Measurements from ENCODE around the gene PPP1R7. TPM values are rescaled to one million over a fixed set of nuclear protein-coding genes. Genes with fewer than 3 reads are reported as not detected.
A peak's percentile ranks its signal among the peaks of the same experiment; 100 is the strongest.

PPP1R7 gene
- total RNA-seq, 2 donors from 2014 or later = 56.0 to 58.7 TPM

DNA sequence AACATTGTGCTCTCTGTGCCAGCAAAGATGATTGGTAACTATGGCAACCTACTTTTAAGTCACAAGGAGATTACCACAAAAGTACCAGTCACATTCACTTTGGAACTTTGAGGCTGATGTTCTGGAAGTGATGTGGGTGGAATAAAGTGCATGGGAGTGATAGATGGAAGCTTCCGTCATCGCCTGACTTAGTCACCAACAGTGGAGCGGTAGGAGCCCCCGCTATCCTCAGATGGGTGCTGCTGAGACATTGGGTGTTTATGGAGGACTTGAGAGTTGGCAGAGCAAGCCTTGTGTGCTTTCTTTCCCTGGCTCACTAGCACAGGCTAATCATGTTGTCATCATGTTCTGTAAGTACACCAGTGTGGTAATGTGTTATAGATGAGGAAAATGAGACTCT lies 4.6 kb downstream of the PPP1R7 start:
- intact Hi-C loops (cut with DNase I, micrococcal nuclease) = no loop called here
- DNase-seq (no peak), ATAC-seq (no peak)

DNA sequence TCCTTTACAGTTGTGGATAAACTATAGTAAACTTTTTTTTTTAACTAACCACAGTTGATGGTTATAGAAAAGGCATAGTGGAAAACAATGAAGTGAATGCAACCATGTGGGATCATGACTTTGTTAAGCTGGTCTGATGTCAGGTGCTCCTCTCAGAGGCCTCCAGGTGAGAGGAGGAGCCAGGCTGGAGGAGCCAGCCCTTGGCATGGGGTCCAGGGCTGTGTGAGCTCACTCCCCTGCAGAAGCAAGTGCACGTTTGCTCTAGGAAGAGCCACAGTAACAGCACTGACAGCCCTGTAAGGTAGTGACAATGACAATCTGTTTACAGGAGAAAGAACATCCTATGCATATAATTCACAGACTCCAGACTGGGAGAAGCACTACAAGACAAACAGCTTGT lies 5.7 kb downstream of the PPP1R7 start:
- ATAC-seq (no peak), DNase-seq (no peak)
- intact Hi-C loops (cut with DNase I, micrococcal nuclease) = no loop called here

DNA sequence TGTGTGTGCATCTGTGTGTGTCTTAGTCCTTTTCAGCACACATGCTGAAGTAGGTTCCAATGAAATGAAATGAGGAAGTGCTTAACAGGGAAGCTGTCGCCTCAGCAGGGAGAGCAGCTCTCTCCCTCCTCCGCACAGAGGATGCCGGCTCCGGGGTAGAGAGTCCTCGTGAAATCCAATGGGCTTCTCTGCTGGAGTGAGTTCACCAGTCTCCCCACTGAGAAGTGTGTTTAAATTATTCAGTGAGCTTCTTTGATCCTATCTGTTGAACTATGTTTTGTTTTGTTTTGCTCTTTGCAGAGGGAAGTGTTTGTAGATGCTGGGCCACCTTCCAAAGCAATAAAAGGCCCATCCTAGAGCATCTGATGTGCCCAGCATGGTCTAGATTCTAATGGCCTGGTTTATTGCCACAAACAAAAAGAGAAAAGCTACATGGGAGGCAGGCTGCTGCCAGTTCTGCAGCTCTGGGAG lies 6.7 kb downstream of the PPP1R7 start:
- intact Hi-C loops (cut with DNase I, micrococcal nuclease) = no loop called here

DNA sequence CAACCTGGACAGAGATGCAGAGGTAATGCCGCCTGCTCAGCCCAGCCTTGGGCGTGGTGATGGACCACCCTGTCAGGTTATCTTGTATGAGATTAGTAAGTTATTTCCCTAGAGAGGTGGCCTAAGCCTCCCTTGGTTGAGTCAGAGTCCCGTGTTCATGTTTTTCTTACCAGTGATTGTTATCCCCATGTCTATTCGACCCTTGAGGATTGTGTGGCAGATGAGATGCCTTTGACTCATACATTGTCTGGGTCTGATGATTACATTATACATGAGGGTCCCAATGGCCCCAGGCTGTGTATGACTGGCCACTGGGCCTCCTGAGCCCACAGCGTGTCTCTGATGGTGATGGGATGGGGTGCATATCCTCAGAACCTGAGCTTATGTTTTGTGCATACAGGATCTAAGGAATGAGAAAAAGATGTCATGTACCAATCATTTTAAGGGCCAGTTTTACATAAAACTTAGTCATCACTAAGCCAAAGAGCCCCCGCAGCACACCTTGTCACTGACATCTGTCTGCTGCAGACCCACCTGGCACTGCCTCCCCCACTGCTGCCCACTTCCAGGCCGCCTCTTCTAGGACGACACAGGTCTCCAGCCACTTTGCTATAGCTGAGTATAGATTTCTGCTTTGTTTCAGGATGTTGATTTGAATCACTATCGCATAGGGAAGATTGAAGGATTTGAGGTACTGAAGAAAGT lies 7.7 kb downstream of the PPP1R7 start:
- ATAC-seq = no peak
- DNase-seq = no peak

More for the DNA sequence above, 6.7 kb downstream of the PPP1R7 start:
- no peak for DNase-seq
- ATAC-seq = no peak

DNA sequence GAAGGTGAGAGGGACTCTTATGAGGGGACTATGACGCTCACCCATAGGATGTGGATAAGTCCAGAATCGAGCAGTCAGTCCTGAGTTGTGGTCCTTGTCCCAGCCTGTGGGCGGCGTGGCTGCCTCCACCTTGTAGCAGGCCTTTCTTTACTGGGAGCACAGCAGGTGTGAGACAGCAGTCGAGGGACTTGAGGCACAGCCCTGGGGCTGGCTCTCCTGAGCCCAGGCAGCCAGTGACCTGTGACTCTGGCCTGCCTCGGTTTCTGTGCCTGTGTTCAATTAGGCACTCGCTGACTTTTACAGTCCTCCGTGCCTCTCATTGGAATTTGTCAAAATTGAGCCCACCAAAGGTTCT lies 8.3 kb downstream of the PPP1R7 start:
- DNase-seq (no peak), ATAC-seq (no peak)
- intact Hi-C loops (cut with DNase I, micrococcal nuclease) = no loop called here

More for the DNA sequence above, 7.7 kb downstream of the PPP1R7 start:
- intact Hi-C loops (cut with DNase I, micrococcal nuclease) = no loop called here

DNA sequence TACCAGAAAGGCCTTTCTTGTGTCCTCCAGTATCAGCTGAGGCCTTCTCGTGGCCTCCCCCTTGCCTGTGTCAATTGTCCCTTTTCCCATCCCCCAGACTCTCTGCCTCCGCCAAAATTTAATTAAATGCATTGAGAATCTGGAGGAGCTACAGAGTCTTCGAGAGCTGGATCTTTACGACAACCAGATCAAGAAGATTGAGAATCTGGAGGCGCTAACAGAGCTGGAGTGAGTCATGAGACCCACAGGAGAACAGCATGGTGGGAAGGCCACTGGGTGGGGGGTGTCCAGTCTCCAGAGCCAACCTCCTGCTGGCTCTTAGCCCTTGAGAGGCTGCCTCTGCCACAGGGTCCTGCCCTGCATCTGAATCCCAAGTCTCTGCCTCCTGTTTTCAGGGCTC lies 8.8 kb downstream of the PPP1R7 start:
- DNase-seq (no peak), ATAC-seq (no peak)
- intact Hi-C loops (cut with DNase I, micrococcal nuclease) = no loop called here

DNA sequence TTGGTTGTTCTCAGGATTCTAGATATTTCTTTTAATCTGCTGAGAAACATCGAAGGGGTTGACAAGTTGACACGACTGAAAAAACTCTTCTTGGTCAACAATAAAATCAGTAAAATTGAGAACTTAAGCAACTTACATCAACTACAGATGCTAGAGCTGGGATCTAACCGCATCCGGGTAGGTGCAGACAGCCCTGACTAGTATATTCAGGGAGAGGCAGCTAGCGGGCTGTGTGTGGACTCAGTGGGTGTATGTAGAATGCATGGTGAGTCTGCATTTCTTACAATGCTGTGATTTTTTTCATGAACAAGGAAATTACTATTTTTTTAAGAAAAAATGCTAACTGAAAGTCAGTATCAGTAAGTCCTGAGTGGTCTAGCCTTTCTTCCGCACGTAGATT lies 10.1 kb downstream of the PPP1R7 start:
- no peak for ATAC-seq
- intact Hi-C loops (cut with DNase I, micrococcal nuclease) = no loop called here
- DNase-seq = no peak

DNA sequence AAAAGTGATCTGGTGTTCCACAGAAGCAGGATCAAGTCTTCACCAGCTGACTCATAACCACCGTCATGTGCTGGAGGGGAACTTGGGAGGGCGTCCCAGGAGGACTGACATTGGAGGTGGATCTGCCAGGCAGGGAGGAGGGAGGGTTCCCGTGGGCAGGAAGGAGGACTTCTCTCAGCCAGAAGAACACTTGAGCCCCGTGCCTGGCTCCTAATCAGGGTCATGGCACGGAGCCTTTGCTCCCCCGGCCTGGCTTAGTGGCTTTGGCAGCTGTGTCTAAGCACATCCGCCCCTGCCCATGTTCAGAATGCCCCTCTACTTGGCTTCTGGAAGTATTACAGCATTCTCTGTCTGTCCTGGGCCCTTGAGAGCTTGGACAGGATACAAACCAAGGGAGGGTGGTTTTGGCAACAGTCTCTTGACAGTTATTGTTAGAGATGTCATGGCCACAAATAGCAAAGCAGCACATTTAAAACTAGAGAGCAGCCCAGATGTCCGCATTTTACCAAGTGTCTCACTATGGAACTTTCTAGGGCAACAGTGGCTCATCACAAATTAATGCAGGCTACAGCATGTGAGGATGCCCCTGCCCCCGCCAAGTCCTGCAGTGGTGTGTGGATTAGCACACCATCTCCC lies 11.5 kb downstream of the PPP1R7 start:
- DNase-seq (peak; percentile 23 to 64), ATAC-seq (peak; percentile 29)
- intact Hi-C loops (cut with DNase I, micrococcal nuclease) = no loop called here

DNA sequence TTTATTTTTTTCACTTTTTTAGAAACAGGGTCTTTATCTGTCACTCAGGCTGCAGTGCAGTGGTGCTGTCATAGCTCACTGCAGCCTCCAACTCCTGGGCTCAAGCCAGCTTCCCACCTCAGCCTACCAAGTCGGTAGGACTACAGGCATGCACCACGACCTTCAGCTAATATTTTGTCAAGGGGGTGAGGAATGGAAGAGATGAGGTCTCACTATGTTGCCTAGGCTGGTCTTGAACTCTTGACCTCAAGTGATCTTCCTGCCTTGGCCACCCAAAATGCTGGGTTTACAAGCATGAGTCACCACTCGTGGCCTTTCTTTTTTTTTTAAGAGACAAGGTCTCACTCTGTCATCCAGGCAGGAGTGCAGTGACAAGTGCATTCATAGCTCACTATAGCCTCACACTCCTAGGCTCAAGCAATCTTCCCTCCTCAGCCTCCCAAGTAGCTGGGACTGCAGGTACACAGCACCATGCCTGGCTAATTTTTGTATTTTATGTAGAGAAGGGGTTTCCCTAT lies 13.4 kb downstream of the PPP1R7 start:
- intact Hi-C loops (cut with DNase I, micrococcal nuclease) = no loop called here
- DNase-seq = no peak
- ATAC-seq = no peak

DNA sequence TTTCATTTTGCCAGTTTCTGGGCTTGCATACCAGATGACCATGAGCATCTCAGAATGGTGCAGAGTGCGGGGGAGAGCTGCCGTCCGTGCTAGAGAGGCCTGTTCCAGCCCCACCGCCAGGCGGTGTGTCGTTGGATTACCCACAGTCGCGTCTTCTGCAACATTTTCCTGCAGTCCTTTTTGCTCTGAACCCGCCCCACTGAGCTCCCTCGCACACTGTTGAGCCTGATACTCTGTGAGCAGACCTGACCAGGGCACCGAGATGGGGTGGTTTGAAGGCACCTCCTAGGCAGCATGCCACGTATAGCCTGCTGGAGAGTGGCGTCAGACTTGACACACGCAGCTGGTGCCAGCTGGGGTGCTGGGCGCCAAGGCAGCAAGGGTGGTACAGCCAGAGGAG lies 18.1 kb downstream of the PPP1R7 start:
- intact Hi-C loops (cut with DNase I, micrococcal nuclease) = no loop called here
- no peak for DNase-seq
- no peak for ATAC-seq

DNA sequence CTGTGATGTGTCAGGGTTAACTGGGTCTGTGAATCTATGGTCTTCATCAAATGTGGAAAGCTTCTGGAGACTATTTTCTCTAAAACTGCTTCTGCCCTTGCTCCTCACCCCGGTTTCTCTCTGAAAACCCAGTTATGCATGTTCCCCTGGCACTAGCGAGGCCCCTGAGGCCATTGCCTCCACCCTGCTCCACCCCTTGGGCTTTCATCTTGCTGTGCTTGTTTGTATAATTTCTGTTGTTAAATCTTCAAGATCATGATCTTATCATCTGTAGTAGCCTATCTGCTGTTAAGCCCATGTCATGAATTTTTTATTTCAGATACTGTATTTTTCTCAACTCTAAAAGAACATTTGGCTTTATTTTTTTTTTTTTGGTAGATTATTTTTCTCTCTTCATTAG lies 23.3 kb downstream of the PPP1R7 start:
- ATAC-seq (no peak), DNase-seq (no peak)
- intact Hi-C loops (cut with DNase I, micrococcal nuclease) = no loop called here

DNA sequence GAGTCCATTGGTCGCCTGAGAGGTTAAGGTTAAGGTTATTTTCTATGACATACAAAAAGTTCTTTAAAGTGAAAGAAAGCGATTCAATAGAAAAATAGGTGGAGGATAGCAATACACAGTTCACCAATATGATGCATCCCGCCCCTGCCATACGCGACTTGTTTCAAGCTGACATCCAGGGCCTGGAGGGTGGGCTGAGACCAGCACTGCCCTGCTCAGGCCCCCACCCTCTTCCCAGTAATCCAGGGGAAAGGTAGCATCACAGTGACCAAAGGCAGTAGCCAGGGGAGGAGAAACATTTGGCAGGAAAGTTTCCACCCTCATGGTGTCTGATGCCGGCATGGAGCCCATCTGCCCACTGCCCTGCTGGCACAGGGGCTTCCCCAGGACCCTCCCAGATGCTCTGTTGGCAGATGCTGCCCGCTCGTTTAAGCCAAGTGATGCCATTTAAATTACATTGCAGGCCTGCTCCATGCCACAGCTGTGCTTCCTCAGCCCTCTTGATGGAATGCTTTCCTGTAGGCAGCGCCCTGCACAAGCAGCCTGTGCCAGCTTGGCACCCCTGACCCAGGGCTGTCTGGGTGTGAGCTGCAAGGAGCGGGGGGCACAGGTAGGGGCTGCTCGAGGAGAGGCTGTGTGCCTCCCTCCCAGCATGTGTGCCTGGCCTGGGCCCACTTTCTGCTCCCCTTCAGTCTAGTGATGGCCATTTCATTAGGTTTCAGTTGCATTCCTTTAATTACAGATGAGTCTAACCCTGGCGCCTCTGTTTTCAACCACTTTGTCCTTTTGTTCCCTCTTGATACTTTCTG lies 27.5 kb downstream of the PPP1R7 start:
- DNase-seq (no peak), ATAC-seq (no peak)
- intact Hi-C loops (cut with DNase I, micrococcal nuclease) = no loop called here

DNA sequence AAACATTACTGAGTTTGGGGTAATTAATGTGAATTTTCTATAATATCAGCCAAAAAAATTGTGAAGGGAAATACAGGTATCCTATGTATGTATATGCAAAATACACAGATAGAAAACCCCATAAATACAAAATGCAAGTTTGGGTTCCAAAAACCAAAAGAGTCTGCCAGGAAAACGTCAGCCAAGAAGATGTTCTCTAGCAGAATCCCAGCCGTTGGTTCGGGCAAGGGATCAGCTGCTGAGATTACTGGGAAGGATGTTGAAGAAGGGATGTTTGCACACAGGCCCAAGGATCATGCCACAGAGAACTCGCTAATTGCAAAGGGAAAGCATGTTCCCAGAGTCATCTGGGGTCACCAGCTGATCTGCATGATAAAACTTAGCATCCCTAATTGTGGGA lies 28.7 kb downstream of the PPP1R7 start:
- intact Hi-C loops (cut with DNase I, micrococcal nuclease) = no loop called here
- ATAC-seq = no peak
- no peak for DNase-seq

DNA sequence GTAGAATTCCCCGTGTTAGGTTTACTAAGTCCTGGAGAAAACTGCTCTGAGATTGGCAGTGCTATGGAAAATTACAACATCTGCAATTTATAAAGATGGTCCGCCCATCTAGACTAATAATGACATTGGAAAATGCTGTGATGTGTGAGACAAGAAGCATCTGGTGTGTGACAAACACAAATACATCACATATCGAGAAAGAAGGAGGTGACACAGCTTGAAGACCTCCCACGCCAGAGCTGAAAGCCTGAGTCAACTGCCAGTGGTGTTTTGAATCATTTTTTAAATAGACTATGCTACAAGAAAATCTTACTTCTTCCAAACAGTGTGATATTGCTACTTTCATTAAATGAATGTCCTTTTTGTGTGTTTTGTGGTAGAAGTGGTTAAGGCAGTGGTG lies 29.6 kb downstream of the PPP1R7 start:
- no peak for DNase-seq
- intact Hi-C loops (cut with DNase I, micrococcal nuclease) = no loop called here
- ATAC-seq = no peak

DNA sequence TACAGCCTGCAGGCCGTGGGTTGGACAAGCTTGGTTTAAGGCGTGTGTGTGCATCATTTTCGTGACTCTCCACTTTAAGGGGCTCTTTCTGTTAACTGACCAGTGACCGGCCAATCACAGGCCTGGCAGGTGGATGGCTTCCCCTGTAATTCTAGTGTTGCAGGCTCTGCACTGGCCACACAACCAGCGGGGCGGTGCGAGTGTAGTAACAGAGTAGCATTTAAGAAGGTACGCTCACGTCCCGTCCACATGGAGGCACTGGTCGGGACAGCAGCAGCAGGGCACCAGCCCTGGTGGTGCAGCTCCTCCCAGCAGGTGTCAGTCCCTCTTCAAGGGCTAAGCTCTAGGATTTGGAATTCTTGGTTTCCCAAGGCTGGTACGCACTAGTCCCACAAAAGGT lies 30.2 kb downstream of the PPP1R7 start:
- ATAC-seq (no peak), DNase-seq (peak in 1 of 2 donors; percentile 12)
- intact Hi-C loops (cut with DNase I, micrococcal nuclease) = no loop called here

DNA sequence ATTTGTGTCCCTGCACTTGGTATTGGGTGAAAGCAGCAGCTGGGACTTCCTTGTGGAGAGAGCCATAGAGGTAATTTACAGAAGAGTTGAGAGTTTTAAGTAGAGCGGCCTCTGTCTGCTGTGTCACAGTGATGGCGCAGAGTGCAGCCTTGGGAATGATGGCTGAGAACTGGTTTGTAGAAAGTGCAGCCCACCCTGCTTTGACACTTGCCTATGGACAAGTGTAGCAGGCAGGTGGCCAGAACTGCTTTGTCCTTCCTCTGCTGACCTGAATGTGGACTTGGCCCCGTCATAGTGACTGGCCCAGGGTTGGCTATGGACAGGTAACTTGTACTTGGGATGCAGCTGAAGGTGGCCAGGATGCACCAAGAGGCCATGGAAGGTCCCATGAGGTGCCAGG lies 31.9 kb downstream of the PPP1R7 start:
- peak in 1 of 2 donors; percentile 13 for DNase-seq
- intact Hi-C loops (cut with DNase I, micrococcal nuclease) = no loop called here
- ATAC-seq = no peak

DNA sequence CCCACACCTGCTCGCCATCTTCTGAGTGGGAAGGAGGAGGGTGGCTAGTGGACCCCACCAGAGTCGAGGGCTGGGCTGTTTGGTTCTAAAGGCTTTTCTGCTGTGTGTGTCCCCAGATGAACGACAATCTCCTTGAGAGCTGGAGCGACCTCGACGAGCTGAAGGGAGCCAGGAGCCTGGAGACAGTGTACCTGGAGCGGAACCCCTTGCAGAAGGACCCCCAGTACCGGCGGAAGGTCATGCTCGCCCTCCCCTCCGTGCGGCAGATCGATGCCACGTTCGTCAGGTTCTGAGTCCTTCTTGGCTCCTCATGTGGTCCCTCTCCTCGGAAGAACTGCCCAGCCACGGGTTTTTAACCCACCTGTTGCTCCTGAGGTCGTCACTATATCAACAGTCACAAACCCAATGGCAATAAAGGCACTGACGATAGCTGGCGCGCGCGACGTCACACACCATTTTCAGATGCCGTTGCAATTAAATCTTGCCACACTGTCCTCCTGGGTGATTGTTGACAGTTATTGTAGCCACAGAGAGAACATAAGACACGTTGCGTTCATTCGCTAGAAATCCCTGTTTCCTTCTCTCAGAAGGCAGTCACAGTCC lies 32.4 kb downstream of the PPP1R7 start:
- intact Hi-C loops (cut with DNase I, micrococcal nuclease) = no loop called here
- DNase-seq (peak in 1 of 2 donors; percentile 14), ATAC-seq (no peak)

DNA sequence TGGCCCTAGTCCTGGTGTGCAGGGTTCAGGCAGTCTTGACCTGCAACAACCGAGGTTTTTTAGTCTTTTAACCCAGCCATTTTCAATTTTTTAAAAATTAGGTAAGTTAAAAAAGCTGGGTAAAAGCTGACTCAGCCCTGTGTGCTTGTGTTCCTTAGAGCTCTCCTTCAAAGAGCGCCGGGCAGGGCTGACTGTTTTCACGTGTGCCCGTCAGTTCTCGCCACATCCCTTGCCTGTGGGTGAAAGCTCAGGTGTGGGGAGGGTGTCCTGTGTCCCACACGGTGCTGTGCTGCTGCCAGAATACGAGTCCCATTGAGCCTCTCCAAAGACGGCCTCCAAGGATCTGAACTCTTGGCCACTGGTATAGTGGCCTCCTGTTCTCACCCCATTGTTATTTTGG lies 33.0 kb downstream of the PPP1R7 start:
- peak in 1 of 2 donors; percentile 12 for DNase-seq
- ATAC-seq = no peak
- intact Hi-C loops (cut with DNase I, micrococcal nuclease) = no loop called here

DNA sequence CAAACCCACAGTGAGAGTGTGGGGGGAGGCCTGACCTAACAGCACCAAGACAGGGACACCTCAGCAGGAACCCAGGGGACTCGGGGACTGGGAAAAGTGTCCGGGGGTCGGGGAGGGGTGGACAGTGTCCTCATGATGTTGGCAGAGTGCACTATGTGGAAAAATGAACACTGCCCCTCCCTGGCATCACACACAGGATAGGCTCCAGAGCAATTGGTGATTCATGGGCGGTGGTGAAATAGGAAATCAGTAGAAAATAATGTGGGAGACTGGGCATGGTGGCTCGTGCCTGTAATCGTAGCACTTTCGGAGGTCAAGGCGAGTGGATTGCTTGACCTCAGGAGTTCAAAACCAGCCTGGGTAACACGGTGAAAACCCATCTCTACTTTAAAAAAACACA lies 34.6 kb downstream of the PPP1R7 start:
- ATAC-seq = no peak
- peak in 1 of 2 donors; percentile 5 for DNase-seq
- intact Hi-C loops (cut with DNase I, micrococcal nuclease) = no loop called here
